NT2/D1 (cell line): ENCODE data around the gene ZNF771.

Experiments used
- DNase-seq: peaks from one replicate; pipeline ENCODE4 v3.0.0-alpha.2; 2011; ENCODE audit warnings: low read depth, low spot score
- H3K27me3 ChIP-seq: 2 replicates; pipeline ENCODE4 v1.6.0; 2011; ENCODE audit warnings: mild to moderate bottlenecking; ENCODE audit not compliant: insufficient read length, insufficient read depth
- H3K36me3 ChIP-seq: 2 replicates; pipeline ENCODE4 v1.6.1; 2011; ENCODE audit warnings: mild to moderate bottlenecking, low read length, mixed read lengths; ENCODE audit not compliant: insufficient read depth, insufficient read length
- H3K4me1 ChIP-seq: 2 replicates; pipeline ENCODE4 v1.5.1; 2011; ENCODE audit not compliant: insufficient read depth, insufficient read length
- H3K4me3 ChIP-seq: 2 replicates; pipeline ENCODE4 v1.5.1; 2011; ENCODE audit warnings: low read depth; ENCODE audit not compliant: insufficient read length
- H3K9ac ChIP-seq: 2 replicates; pipeline ENCODE4 v1.6.0; 2011; ENCODE audit warnings: low read depth; ENCODE audit not compliant: insufficient read length
- H3K9me3 ChIP-seq: 2 replicates; pipeline ENCODE4 v1.5.1; 2011; ENCODE audit warnings: mild to moderate bottlenecking, low read length; ENCODE audit not compliant: insufficient read depth
- SUZ12 ChIP-seq: IDR thresholded peaks from 2 replicates; pipeline ENCODE4 v1.6.1; 2011; ENCODE audit not compliant: insufficient read length, insufficient read depth; ENCODE audit errors: extremely low read depth
- YY1 ChIP-seq: IDR thresholded peaks from 2 replicates; pipeline ENCODE4 v1.6.1; 2011; ENCODE audit not compliant: insufficient read length, insufficient read depth
- ZNF274 ChIP-seq: IDR thresholded peaks from 2 replicates; pipeline ENCODE4 v1.6.1; 2011; ENCODE audit warnings: mild to moderate bottlenecking, low read depth, low read length

ZNF771 gene

GRCh38 chr16:30434852-30435251 lies 27.4 kb downstream of the ZNF771 start:
- no peak overlapping the region for H3K4me3 ChIP-seq
- no peak for DNase-seq
- TF ChIP-seq ZNF274 (no peak), SUZ12 (no peak), YY1 (no peak)
- H3K36me3 ChIP-seq: no peaks in the 10 kb centered on the region
- H3K9ac ChIP-seq: no peak overlapping the region
- no peaks in the 10 kb centered on the region for H3K4me1 ChIP-seq
- H3K27me3 ChIP-seq: no peaks in the 10 kb centered on the region
- no peaks in the 10 kb centered on the region for H3K9me3 ChIP-seq

GRCh38 chr16:30437511-30438046 lies 30.2 kb downstream of the ZNF771 start:
- TF ChIP-seq YY1 (no peak), SUZ12 (no peak), ZNF274 (no peak)
- H3K4me3 ChIP-seq: no peak overlapping the region
- no peaks in the 10 kb centered on the region for H3K36me3 ChIP-seq
- H3K27me3 ChIP-seq: no peaks in the 10 kb centered on the region
- H3K9ac ChIP-seq: no peak overlapping the region
- no peak for DNase-seq
- H3K9me3 ChIP-seq: no peaks in the 10 kb centered on the region
- no peaks in the 10 kb centered on the region for H3K4me1 ChIP-seq

- Histone ChIP-seq H3K4me3 (no peak overlapping the region), H3K36me3 (peaks cover 9% of the 10 kb centered on the region)
These were observed 31.4 kb downstream of the ZNF771 start for GRCh38 chr16:30438835-30439234.

GRCh38 chr16:30439720-30440348 lies 32.4 kb downstream of the ZNF771 start:
- TF ChIP-seq SUZ12 (no peak), ZNF274 (no peak), YY1 (no peak)
- H3K36me3 ChIP-seq: peaks cover 19% of the 10 kb centered on the region
- H3K4me3 ChIP-seq: no peak overlapping the region
- DNase-seq: no peak
- H3K9ac ChIP-seq: no peak overlapping the region
- peaks cover 9% of the 10 kb centered on the region; the same call in 1 of the 2 replicates for H3K9me3 ChIP-seq
- H3K4me1 ChIP-seq: peaks cover 5% of the 10 kb centered on the region
- H3K27me3 ChIP-seq: no peaks in the 10 kb centered on the region

More at GRCh38 chr16:30438835-30439234, 31.4 kb downstream of the ZNF771 start:
- no peak overlapping the region for H3K9ac ChIP-seq
- TF ChIP-seq YY1 (no peak), SUZ12 (no peak), ZNF274 (no peak)
- no peaks in the 10 kb centered on the region for H3K4me1 ChIP-seq
- no peak for DNase-seq
- H3K27me3 ChIP-seq: no peaks in the 10 kb centered on the region
- H3K9me3 ChIP-seq: no peaks in the 10 kb centered on the region; the same call in 1 of the 2 replicates

- no peaks in the 10 kb centered on the region for H3K27me3 ChIP-seq
- H3K4me1 ChIP-seq: peaks cover 6% of the 10 kb centered on the region
- peaks cover 10% of the 10 kb centered on the region; the same call in 1 of the 2 replicates for H3K9me3 ChIP-seq
- H3K36me3 ChIP-seq: peaks cover 21% of the 10 kb centered on the region
- no peak overlapping the region for H3K4me3 ChIP-seq
- H3K9ac ChIP-seq: no peak overlapping the region
- TF ChIP-seq SUZ12 (no peak), YY1 (no peak), ZNF274 (no peak)
- DNase-seq: no peak
These were observed 36.2 kb downstream of the ZNF771 start for GRCh38 chr16:30443631-30444030.

GRCh38 chr16:30444231-30445148 lies 37.1 kb downstream of the ZNF771 start:
- Histone ChIP-seq H3K4me1 (peaks cover 6% of the 10 kb centered on the region), H3K36me3 (peaks cover 21% of the 10 kb centered on the region), H3K4me3 (peak overlapping the region; percentile 92), H3K9me3 (peaks cover 10% of the 10 kb centered on the region; the same call in 1 of the 2 replicates), H3K27me3 (no peaks in the 10 kb centered on the region), H3K9ac (peak overlapping the region; percentile 90)
- DNase-seq: no peak
- TF ChIP-seq YY1: peak; percentile 28
- TF ChIP-seq ZNF274: no peak
- TF ChIP-seq SUZ12: no peak

GRCh38 chr16:30445149-30445407 lies 37.7 kb downstream of the ZNF771 start:
- DNase-seq: no peak
- Histone ChIP-seq H3K9ac (peak overlapping the region; percentile 90), H3K4me1 (peaks cover 6% of the 10 kb centered on the region), H3K27me3 (no peaks in the 10 kb centered on the region), H3K4me3 (peak overlapping the region; percentile 92), H3K9me3 (peaks cover 10% of the 10 kb centered on the region; the same call in 1 of the 2 replicates), H3K36me3 (peaks cover 21% of the 10 kb centered on the region)
- TF ChIP-seq SUZ12 (no peak), ZNF274 (no peak), YY1 (no peak)
